Upper lobe of left lung (tissue), 6 donors: Measurements from ENCODE around the gene CDKAL1. TPM values are rescaled to one million over a fixed set of nuclear protein-coding genes. Genes with fewer than 3 reads are reported as not detected.

Experiments used
- ATAC-seq, 2 donors: fragments of 200-7000 bp; cut with Tn5 transposase; one replicate each; pipeline ENCODE4 v1.9.1; 2022; ENCODE audit warnings: mild to moderate bottlenecking in 2 of 2, moderate library complexity in 2 of 2; ENCODE audit not compliant: low FRiP score in 2 of 2
- DNase-seq, 2 donors: peaks; one replicate each; pipeline ENCODE4 v3.0.0-alpha.2; 2019 to 2020
- H3K27ac ChIP-seq, 4 donors: fragments of 200-600 bp; sonication (generic); one replicate each; pipeline ENCODE4 v1.5.1; 2016 to 2019
- H3K27me3 ChIP-seq, 4 donors: fragments of 200-600 bp; sonication (generic); one replicate each; pipeline ENCODE4 v1.5.1; 2017 to 2019
- H3K36me3 ChIP-seq, 4 donors: fragments of 200-600 bp; sonication (generic); one replicate each; pipeline ENCODE4 v1.5.1; 2016 to 2019
- H3K4me1 ChIP-seq, 4 donors: fragments of 200-600 bp; sonication (generic); one replicate each; pipeline ENCODE4 v1.5.1; 2018 to 2019
- H3K4me3 ChIP-seq, 4 donors: fragments of 200-600 bp; sonication (generic); one replicate each; pipeline ENCODE4 v1.5.1; 2017 to 2019; ENCODE audit warnings: mild to moderate bottlenecking in 2 of 4, moderate library complexity in 1 of 4
- H3K9me3 ChIP-seq, 4 donors: fragments of 200-600 bp; sonication (generic); one replicate each; pipeline ENCODE4 v1.5.1; 2018 to 2019
- CTCF ChIP-seq, 6 experiments: fragments of 450-650 bp in 4 of 6; fragments of 200-600 bp in 2 of 6; sonication (generic) in 2 of 6; IDR thresholded peaks; one replicate each; pipeline ENCODE4 v1.5.1; 2016 to 2019; ENCODE audit warnings: antibody characterized with exemption in 6 of 6
- EP300 ChIP-seq, 4 donors: sonication (generic); formaldehyde crosslinking; IDR thresholded peaks; one replicate each; pipeline ENCODE4 v1.5.1; 2017; ENCODE audit warnings: antibody characterized with exemption in 4 of 4, control low read depth in 2 of 4
- POLR2A ChIP-seq, 4 donors: fragments of 450-650 bp; IDR thresholded peaks; one replicate each; pipeline ENCODE4 v1.5.1; 2016 to 2017; ENCODE audit warnings: antibody characterized with exemption in 4 of 4, mild to moderate bottlenecking in 2 of 4
- POLR2AphosphoS5 ChIP-seq, 2 donors: sonication (generic); formaldehyde crosslinking; IDR thresholded peaks; one replicate each; pipeline ENCODE4 v1.5.1; 2017; ENCODE audit warnings: antibody characterized with exemption in 2 of 2
- WGBS, 2 donors: methylation state at CpG; one replicate each; pipeline ENCODE4 v1.1.5; 2017 to 2018; 5-methylcytosine and 5-hydroxymethylcytosine counted together
- total RNA-seq, 6 donors: library from RNA; depleted of rRNA in 4 of 6; stranded (reverse); fragments of >200 nt in 4 of 6; gene quantifications; one replicate each; pipeline versions ENCODE4 v1.1.0 to v1.2.1, GENCODE V29; 2016 to 2021
- donor health status: DM: no; HTN: no; CAD: no; lungs with moderate emphysema.
- donor health status: DM: no; HTN: yes; CAD: no; lungs with severe emphysema.

CDKAL1 gene
- total RNA-seq, 6 donors from 2014 or later: 9.4 to 22.6 (median 13.8) TPM

DNA sequence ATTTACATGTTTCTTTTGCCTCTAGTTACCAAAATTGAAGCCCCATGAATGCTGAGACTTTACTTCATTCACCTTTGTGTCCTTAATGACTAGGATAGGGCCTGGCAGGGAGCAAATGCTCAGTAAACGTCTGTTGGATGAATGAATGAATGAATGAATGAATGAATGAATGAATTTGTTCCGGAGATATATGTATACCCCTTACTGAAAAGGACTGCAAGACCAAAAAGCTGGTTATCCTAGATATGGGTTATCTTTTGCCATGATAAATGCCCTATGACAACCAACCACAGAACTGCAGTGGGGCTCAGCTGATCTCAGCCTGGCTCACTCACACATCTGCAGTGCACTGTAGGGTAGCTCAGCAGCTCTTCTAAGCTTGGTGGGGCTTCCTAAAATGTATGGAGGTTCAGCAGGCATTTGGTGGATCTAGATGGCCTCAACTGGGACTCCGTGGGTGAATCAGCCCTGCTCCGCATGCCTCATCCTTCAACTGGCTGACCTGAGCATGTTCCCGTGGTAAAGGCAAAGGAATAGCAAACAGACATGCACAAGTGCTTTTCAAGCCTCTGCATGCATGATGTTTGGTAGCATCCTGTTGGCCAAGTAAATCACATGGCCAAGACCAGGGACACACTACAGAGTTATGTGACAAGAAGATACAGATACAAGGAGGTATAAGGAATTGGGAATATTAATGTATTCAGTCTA, 680.6 kb downstream of the CDKAL1 start:
- no peak overlapping the region for H3K4me3 ChIP-seq
- ATAC-seq: no peak
- no peak for TF ChIP-seq POLR2A (IDR thresholded peaks at IDR 0.05)
- 83 to 89% methylated on average over 5 of the region's 5 CpGs for WGBS, 2 donors
- H3K9me3 ChIP-seq: no peaks in the 10 kb centered on the region
- H3K36me3 ChIP-seq: no peaks in the 10 kb centered on the region
- no peak overlapping the region for H3K27ac ChIP-seq
- DNase-seq: no peak
- H3K27me3 ChIP-seq: no peaks in the 10 kb centered on the region
- H3K4me1 ChIP-seq: no peaks in the 10 kb centered on the region

- Histone ChIP-seq H3K27ac (no peak overlapping the region), H3K4me3 (no peak overlapping the region), H3K27me3 (no peaks in the 10 kb centered on the region), H3K4me1 (no peaks in the 10 kb centered on the region), H3K9me3 (no peaks in the 10 kb centered on the region), H3K36me3 (no peaks in the 10 kb centered on the region)
- WGBS, 2 donors: 97% methylated on average over 2 of the region's 2 CpGs
- ATAC-seq: no peak
- TF ChIP-seq POLR2A (IDR thresholded peaks at IDR 0.05): no peak
- no peak for TF ChIP-seq CTCF (IDR thresholded peaks at IDR 0.05)
- no peak for TF ChIP-seq EP300 (IDR thresholded peaks at IDR 0.05)
- no peak for TF ChIP-seq POLR2AphosphoS5 (IDR thresholded peaks at IDR 0.05)
- no peak for DNase-seq
Measured at GRCh38 chr6:21219241-21219640, 685.0 kb downstream of the CDKAL1 start.

DNA sequence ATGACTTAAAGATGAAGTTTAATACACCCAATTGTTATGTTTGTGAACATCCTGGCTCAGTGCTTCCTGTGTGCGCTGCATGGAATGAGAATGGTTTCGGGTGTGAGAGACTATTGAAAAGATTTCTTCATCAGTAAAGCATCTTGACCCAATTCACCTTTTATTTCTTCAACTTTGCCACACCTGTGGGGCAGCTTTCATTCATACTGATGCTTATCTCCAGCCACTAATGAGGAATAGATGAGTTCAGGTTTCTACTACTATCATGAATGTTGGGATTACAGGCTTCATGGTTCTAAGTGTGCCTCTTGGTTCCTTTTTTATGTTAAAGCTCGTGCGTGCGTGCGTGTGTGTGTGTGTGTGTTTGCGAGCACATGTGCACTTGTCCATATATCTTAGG, 685.6 kb downstream of the CDKAL1 start:
- no peaks in the 10 kb centered on the region for H3K9me3 ChIP-seq
- no peak for DNase-seq
- H3K4me3 ChIP-seq: no peak overlapping the region
- no peak overlapping the region for H3K27ac ChIP-seq
- no peak for ATAC-seq
- H3K27me3 ChIP-seq: no peaks in the 10 kb centered on the region
- 75 to 79% methylated on average over 7 of the region's 7 CpGs for WGBS, 2 donors
- no peaks in the 10 kb centered on the region for H3K4me1 ChIP-seq
- H3K36me3 ChIP-seq: no peaks in the 10 kb centered on the region
- TF ChIP-seq POLR2A (IDR thresholded peaks at IDR 0.05) (no peak), EP300 (IDR thresholded peaks at IDR 0.05) (no peak), CTCF (IDR thresholded peaks at IDR 0.05) (no peak), POLR2AphosphoS5 (IDR thresholded peaks at IDR 0.05) (no peak)

DNA sequence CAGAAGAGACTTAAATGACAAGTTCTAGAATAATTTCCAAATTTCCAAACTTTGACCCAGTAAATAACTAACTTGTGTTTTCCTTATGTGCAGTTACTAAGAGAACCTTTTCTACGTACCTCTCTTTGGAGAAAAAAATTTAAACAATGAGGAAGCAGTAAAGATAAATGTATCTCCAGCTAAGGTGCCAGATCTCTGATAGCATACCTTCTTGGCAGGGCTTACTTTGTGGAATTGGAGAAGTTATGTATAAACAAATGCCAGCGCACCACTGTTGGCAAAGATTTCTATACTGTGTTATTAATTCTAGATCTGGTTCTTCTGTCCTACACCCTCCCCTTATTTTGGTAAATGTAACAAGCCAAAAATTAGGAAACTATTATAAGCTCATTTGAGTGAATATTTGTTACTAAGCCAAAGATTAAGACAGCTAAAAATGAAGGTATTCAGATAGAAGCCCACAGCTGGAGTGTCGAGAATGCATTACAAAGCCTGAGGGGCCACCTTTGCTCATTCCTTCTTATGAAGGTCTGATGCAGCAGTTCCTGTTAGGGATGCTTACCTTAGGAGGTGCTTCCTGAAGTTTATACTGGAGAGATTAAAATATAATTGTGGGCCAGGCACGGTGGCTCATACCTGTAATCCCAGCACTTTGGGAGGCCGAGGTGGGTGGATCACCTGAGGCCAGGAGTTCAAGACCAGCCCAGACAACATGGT, 686.2 kb downstream of the CDKAL1 start:
- no peak overlapping the region for H3K27ac ChIP-seq
- no peak for TF ChIP-seq CTCF (IDR thresholded peaks at IDR 0.05)
- TF ChIP-seq EP300 (IDR thresholded peaks at IDR 0.05): no peak
- TF ChIP-seq POLR2AphosphoS5 (IDR thresholded peaks at IDR 0.05): no peak
- no peak for TF ChIP-seq POLR2A (IDR thresholded peaks at IDR 0.05)
- no peak for DNase-seq

GRCh38 chr6:21222656-21223055, 688.4 kb downstream of the CDKAL1 start:
- Histone ChIP-seq H3K27me3 (no peaks in the 10 kb centered on the region), H3K27ac (no peak overlapping the region), H3K4me1 (no peaks in the 10 kb centered on the region), H3K9me3 (no peaks in the 10 kb centered on the region), H3K4me3 (no peak overlapping the region), H3K36me3 (no peaks in the 10 kb centered on the region)
- DNase-seq: no peak
- 94 to 96% methylated on average over 7 of the region's 7 CpGs for WGBS, 2 donors
- ATAC-seq: no peak
- TF ChIP-seq POLR2A (IDR thresholded peaks at IDR 0.05) (no peak), POLR2AphosphoS5 (IDR thresholded peaks at IDR 0.05) (no peak), CTCF (IDR thresholded peaks at IDR 0.05) (no peak), EP300 (IDR thresholded peaks at IDR 0.05) (no peak)

More for the DNA sequence above, 686.2 kb downstream of the CDKAL1 start:
- 80 to 84% methylated on average over 5 of the region's 5 CpGs for WGBS, 2 donors
- Histone ChIP-seq H3K4me1 (no peaks in the 10 kb centered on the region), H3K27me3 (no peaks in the 10 kb centered on the region), H3K36me3 (no peaks in the 10 kb centered on the region), H3K4me3 (no peak overlapping the region), H3K9me3 (no peaks in the 10 kb centered on the region)
- no peak for ATAC-seq
